Endothelial cell of umbilical vein (primary cell): ENCODE data around the gene TBC1D17.

Experiments used
- EZH2 ChIP-seq: IDR thresholded peaks from 2 replicates; pipeline ENCODE4 v1.6.1; 2012; ENCODE audit warnings: borderline replicate concordance, low read depth, mild to moderate bottlenecking, moderate library complexity, low read length, inconsistent platforms; ENCODE audit not compliant: severe bottlenecking
- GATA2 ChIP-seq: IDR thresholded peaks from 2 replicates; pipeline ENCODE4 v1.7.0; 2011; ENCODE audit warnings: low read depth, mild to moderate bottlenecking, moderate library complexity, mixed read lengths, low read length; ENCODE audit not compliant: insufficient read length, insufficient read depth
- JUN ChIP-seq: IDR thresholded peaks from 2 replicates; pipeline ENCODE4 v1.6.1; 2011; ENCODE audit warnings: borderline replicate concordance, low read depth; ENCODE audit not compliant: insufficient read length, insufficient read depth
- MAX ChIP-seq: IDR thresholded peaks from 2 replicates; pipeline ENCODE4 v1.6.1; 2011; ENCODE audit not compliant: insufficient read depth, insufficient read length
- MYC ChIP-seq: IDR thresholded peaks from one replicate; pipeline ENCODE4 v1.6.1; 2011; ENCODE audit warnings: mild to moderate bottlenecking, low read depth, low read length
- POLR2A ChIP-seq: IDR thresholded peaks from 2 replicates; pipeline ENCODE4 v1.6.1; 2012; ENCODE audit warnings: low read depth, mild to moderate bottlenecking, control low read depth, low read length
- POLR2AphosphoS5 ChIP-seq: IDR thresholded peaks from 2 replicates; pipeline ENCODE4 v1.6.1; 2012; ENCODE audit warnings: low read depth, mild to moderate bottlenecking, control low read depth, low read length, moderate library complexity; ENCODE audit not compliant: insufficient read depth
- TF ChIP-seq, protein P1 (sequence below), 2 donors: IDR thresholded peaks; 1 replicate in 1 of 2; 2 replicates in 1 of 2; pipeline ENCODE4 v1.5.1; 2011; ENCODE audit warnings: low read length in 2 of 2, mild to moderate bottlenecking in 2 of 2, moderate library complexity in 2 of 2, control low read depth in 1 of 2, inconsistent platforms in 1 of 2, low read depth in 1 of 2; ENCODE audit not compliant: insufficient read depth in 1 of 2; ENCODE audit errors: extremely low read depth in 1 of 2

GRCh38 chr19:49921871-49922795 lies 44.6 kb downstream of the TBC1D17 start:
- TF ChIP-seq, protein P1, sequence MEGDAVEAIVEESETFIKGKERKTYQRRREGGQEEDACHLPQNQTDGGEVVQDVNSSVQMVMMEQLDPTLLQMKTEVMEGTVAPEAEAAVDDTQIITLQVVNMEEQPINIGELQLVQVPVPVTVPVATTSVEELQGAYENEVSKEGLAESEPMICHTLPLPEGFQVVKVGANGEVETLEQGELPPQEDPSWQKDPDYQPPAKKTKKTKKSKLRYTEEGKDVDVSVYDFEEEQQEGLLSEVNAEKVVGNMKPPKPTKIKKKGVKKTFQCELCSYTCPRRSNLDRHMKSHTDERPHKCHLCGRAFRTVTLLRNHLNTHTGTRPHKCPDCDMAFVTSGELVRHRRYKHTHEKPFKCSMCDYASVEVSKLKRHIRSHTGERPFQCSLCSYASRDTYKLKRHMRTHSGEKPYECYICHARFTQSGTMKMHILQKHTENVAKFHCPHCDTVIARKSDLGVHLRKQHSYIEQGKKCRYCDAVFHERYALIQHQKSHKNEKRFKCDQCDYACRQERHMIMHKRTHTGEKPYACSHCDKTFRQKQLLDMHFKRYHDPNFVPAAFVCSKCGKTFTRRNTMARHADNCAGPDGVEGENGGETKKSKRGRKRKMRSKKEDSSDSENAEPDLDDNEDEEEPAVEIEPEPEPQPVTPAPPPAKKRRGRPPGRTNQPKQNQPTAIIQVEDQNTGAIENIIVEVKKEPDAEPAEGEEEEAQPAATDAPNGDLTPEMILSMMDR (IDR thresholded peaks at IDR 0.05; ENCODE audit: extremely low read depth in 1 of 2, insufficient read depth in 1 of 2, low read depth in 1 of 2, low read length in 2 of 2), result no peak
- no peak for TF ChIP-seq POLR2A
- TF ChIP-seq MYC, result no peak
- TF ChIP-seq EZH2, result no peak
- no peak for TF ChIP-seq POLR2AphosphoS5
- TF ChIP-seq JUN, result no peak
- no peak for TF ChIP-seq MAX
- no peak for TF ChIP-seq GATA2
